Measurements from ENCODE around the gene SPTBN1.
"Not testable (repeated sequence)": the region's sequence is repeated elsewhere in the genome, so short reads cannot be mapped to it uniquely, and the experiment has no call there.

SPTBN1 gene

DNA sequence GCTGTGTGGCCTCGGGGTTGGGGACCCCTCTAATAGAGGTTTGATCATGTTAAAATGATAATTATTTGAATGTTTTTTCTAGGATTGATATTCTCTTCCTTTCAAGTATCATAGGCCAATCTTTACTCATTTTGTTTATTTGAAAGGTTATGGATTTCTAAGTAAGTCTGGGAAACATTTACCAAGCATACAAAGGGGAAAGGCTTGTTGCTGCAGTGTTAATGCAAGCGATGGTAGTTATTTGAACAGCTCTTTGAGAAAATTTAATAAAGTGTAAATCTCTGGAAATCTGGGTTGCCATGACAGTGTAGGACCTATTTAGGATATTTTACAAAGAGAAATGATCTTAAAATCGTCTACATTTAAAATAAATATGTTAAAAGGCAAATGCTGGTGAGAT, 56.1 kb downstream of the SPTBN1 start:
- Histone ChIP-seq H3K27ac (ENCODE audit: low read depth in 2 of 2, low read length in 2 of 2) (no peak overlapping the region), H3K9me3 (ENCODE audit: control insufficient read depth in 2 of 2, low read length in 2 of 2) (no peaks in the 10 kb centered on the region)

DNA sequence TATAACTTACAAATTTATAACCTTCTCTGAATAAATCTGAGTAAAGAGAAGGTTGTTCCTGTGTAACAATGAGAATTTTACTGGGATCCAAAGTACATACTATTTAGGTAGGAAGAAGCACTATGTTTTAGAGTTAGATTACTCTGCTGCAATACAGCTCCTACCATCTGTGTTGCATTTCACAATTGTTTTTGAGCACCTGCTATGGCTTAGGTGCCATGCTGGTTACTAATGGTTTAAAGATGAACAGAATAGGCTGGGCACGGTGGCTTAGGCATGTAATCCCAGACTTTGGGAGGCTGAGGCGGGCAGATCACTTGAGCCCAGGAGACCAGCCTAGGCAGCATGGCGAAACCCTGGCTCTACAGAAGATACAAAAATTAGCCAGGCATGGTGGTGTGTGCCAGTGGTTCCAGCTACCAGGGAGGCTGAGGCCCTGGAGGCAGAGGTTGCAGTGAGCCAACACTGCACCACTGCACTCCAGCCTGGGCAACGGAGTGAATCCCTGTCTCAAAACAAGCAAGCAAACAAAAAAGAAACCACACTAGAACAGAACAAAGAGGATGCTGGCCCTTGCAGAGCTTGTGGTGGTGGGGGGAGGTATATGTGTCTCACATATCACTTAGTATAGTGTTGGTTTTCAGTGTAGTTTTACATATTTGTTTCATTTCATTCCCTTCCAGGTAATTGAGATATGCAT, 56.7 kb downstream of the SPTBN1 start:
- H3K4me1 ChIP-seq (ENCODE audit: control insufficient read depth in 2 of 2, insufficient read depth in 2 of 2, low read length in 2 of 2), result no peaks in the 10 kb centered on the region
- H3K27ac ChIP-seq (ENCODE audit: low read depth in 2 of 2, low read length in 2 of 2), result no peak overlapping the region
- no peak overlapping the region for H3K9ac ChIP-seq (ENCODE audit: low read depth in 1 of 2, low read length in 2 of 2)
- no peaks in the 10 kb centered on the region for H3K9me3 ChIP-seq (ENCODE audit: control insufficient read depth in 2 of 2, low read length in 2 of 2)
- no peaks in the 10 kb centered on the region for H3K36me3 ChIP-seq (ENCODE audit: control insufficient read depth in 2 of 2, insufficient read depth in 2 of 2, low read length in 2 of 2)
- H3K4me3 ChIP-seq (ENCODE audit: low read length in 2 of 2), result no peak overlapping the region
- no peaks in the 10 kb centered on the region for H3K27me3 ChIP-seq (ENCODE audit: control insufficient read depth in 2 of 2, insufficient read depth in 2 of 2, low read length in 2 of 2)

More for the DNA sequence above, 56.1 kb downstream of the SPTBN1 start:
- Histone ChIP-seq H3K9ac (ENCODE audit: low read depth in 1 of 2, low read length in 2 of 2) (no peak overlapping the region), H3K27me3 (ENCODE audit: control insufficient read depth in 2 of 2, insufficient read depth in 2 of 2, low read length in 2 of 2) (no peaks in the 10 kb centered on the region), H3K36me3 (ENCODE audit: control insufficient read depth in 2 of 2, insufficient read depth in 2 of 2, low read length in 2 of 2) (no peaks in the 10 kb centered on the region), H3K4me3 (ENCODE audit: low read length in 2 of 2) (no peak overlapping the region), H3K4me1 (ENCODE audit: control insufficient read depth in 2 of 2, insufficient read depth in 2 of 2, low read length in 2 of 2) (no peaks in the 10 kb centered on the region)

DNA sequence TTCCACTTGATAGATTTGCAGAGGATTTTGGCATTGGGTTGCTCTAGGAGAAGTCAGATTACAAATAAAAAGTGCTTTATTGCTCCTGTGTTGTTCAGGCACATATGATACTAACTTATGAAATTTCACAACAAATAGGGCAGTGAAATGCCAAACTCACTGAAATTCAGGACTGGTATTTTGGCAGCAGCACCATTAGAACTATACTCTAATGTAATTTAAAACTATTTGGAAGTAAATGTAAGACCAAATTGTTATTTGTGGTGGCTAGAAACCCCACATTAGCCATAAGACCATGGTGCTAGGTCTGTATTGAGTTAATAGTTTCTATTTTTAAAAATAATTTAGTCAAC, 57.2 kb downstream of the SPTBN1 start:
- Histone ChIP-seq H3K9ac (ENCODE audit: low read depth in 1 of 2, low read length in 2 of 2) (no peak overlapping the region), H3K36me3 (ENCODE audit: control insufficient read depth in 2 of 2, insufficient read depth in 2 of 2, low read length in 2 of 2) (no peaks in the 10 kb centered on the region), H3K4me3 (ENCODE audit: low read length in 2 of 2) (no peak overlapping the region), H3K4me1 (ENCODE audit: control insufficient read depth in 2 of 2, insufficient read depth in 2 of 2, low read length in 2 of 2) (no peaks in the 10 kb centered on the region), H3K27me3 (ENCODE audit: control insufficient read depth in 2 of 2, insufficient read depth in 2 of 2, low read length in 2 of 2) (no peaks in the 10 kb centered on the region), H3K27ac (ENCODE audit: low read depth in 2 of 2, low read length in 2 of 2) (no peak overlapping the region), H3K9me3 (ENCODE audit: control insufficient read depth in 2 of 2, low read length in 2 of 2) (no peaks in the 10 kb centered on the region)

DNA sequence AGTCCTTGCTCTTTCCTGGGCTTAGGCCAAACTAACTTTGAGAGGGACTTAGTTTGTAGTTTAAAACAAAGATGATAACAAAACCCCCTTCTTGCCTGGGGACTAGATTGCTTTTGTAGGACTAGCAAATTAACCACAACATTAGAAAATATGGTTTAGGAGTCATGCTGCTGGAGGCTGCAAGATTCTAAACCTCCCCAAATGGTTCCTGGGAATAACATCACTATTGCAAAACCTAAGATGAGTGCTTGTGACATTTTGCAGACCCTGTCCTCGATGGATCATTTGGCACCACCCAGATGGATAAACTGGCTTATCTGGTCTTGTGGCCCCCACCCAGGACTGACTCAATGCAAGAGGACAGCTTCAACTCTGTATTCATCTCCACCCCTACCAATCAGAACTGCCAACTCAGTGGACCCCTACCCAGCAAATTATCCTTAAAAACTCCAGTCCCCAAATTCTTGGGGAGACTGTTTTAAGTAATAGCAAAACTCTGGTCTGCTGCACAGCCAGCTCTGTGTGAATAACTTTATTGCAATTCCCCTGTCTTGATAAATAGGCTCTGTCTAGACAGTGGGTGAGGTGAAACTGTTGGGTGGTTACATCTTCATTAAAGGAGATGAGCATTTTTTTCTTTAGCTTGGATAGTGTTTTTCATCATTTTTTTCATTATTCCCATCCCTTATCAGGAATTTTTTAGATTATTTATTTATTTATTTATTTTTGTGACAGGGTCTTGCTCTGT, 58.9 kb downstream of the SPTBN1 start:
- H3K27ac ChIP-seq (ENCODE audit: low read depth in 2 of 2, low read length in 2 of 2), result no peak overlapping the region
- no peaks in the 10 kb centered on the region for H3K9me3 ChIP-seq (ENCODE audit: control insufficient read depth in 2 of 2, low read length in 2 of 2)
- no peak overlapping the region for H3K9ac ChIP-seq (ENCODE audit: low read depth in 1 of 2, low read length in 2 of 2)
- H3K27me3 ChIP-seq (ENCODE audit: control insufficient read depth in 2 of 2, insufficient read depth in 2 of 2, low read length in 2 of 2), result no peaks in the 10 kb centered on the region
- no peaks in the 10 kb centered on the region for H3K36me3 ChIP-seq (ENCODE audit: control insufficient read depth in 2 of 2, insufficient read depth in 2 of 2, low read length in 2 of 2)
- no peak overlapping the region for H3K4me3 ChIP-seq (ENCODE audit: low read length in 2 of 2)
- H3K4me1 ChIP-seq (ENCODE audit: control insufficient read depth in 2 of 2, insufficient read depth in 2 of 2, low read length in 2 of 2), result no peaks in the 10 kb centered on the region

DNA sequence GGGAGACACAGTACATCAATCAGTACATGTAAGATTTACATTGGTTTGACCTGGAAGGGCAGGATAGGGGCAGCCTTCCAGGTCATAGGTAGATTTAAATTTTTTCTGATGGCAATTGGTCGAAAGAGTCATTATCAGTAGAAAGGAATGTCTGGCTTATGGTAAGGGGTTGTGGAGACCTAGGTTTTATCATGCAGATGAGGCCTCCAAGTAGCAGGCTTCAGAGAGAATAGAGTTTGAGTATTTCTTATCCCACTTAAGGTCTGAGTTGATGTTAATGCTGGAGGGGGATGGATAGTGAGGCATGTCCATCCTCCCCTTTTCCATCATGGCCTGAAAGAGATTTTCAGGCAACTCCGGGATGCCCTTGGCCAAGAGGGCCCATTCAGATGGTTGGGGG, 60.7 kb downstream of the SPTBN1 start:
- H3K9ac ChIP-seq (ENCODE audit: low read depth in 1 of 2, low read length in 2 of 2), result no peak overlapping the region
- no peak overlapping the region for H3K4me3 ChIP-seq (ENCODE audit: low read length in 2 of 2)
- H3K27ac ChIP-seq (ENCODE audit: low read depth in 2 of 2, low read length in 2 of 2), result no peak overlapping the region
- no peaks in the 10 kb centered on the region for H3K9me3 ChIP-seq (ENCODE audit: control insufficient read depth in 2 of 2, low read length in 2 of 2)
- H3K27me3 ChIP-seq (ENCODE audit: control insufficient read depth in 2 of 2, insufficient read depth in 2 of 2, low read length in 2 of 2), result no peaks in the 10 kb centered on the region
- H3K36me3 ChIP-seq (ENCODE audit: control insufficient read depth in 2 of 2, insufficient read depth in 2 of 2, low read length in 2 of 2), result no peaks in the 10 kb centered on the region
- H3K4me1 ChIP-seq (ENCODE audit: control insufficient read depth in 2 of 2, insufficient read depth in 2 of 2, low read length in 2 of 2), result no peaks in the 10 kb centered on the region

DNA sequence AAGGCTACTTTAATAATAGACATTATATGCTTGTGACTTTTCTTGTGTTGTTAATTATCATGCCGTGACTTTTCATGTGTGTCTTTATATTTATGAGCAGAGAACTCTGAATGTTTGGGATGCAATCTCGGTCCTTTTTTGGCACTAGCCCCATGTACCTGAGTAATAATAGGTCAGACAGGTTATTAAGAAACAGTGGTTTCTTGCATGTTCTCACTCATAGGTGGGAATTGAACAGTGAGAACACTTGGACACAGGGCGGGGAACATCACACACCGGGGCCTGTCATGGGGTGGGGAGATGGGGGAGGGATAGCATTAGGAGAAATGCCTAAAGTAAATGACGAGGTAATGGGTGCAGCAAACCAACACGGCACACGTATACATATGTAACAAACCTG, 61.9 kb downstream of the SPTBN1 start:
- not testable (repeated sequence) for H3K27ac ChIP-seq (ENCODE audit: low read depth in 2 of 2, low read length in 2 of 2)

DNA sequence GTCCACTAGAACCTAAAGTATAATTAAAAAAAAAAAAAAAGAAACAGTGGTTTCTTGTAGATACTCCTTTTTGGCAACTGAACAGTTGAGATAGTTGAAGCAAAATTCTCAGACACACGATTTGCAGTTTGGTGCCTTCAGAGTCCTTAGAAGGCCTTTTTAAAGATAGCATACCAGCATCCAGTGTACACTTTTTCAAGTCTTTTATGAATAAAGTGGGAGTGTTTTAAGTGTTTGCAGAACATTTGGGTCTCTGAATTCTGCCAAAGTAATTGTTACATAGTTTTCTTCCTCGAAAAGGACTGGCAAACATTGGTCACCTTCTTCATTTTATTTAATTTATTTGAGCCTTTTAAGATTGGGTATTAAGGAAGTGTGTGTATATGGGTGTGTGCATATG, 62.3 kb downstream of the SPTBN1 start:
- Histone ChIP-seq H3K27me3 (ENCODE audit: control insufficient read depth in 2 of 2, insufficient read depth in 2 of 2, low read length in 2 of 2) (no peaks in the 10 kb centered on the region), H3K4me3 (ENCODE audit: low read length in 2 of 2) (no peak overlapping the region), H3K36me3 (ENCODE audit: control insufficient read depth in 2 of 2, insufficient read depth in 2 of 2, low read length in 2 of 2) (no peaks in the 10 kb centered on the region), H3K4me1 (ENCODE audit: control insufficient read depth in 2 of 2, insufficient read depth in 2 of 2, low read length in 2 of 2) (peaks cover 2 to 4% of the 10 kb centered on the region in 2 donors), H3K27ac (ENCODE audit: low read depth in 2 of 2, low read length in 2 of 2) (no peak overlapping the region), H3K9ac (ENCODE audit: low read depth in 1 of 2, low read length in 2 of 2) (no peak overlapping the region), H3K9me3 (ENCODE audit: control insufficient read depth in 2 of 2, low read length in 2 of 2) (no peaks in the 10 kb centered on the region)

More for the DNA sequence above, 61.9 kb downstream of the SPTBN1 start:
- not testable (repeated sequence) for H3K4me1 ChIP-seq (ENCODE audit: control insufficient read depth in 2 of 2, insufficient read depth in 2 of 2, low read length in 2 of 2); H3K27me3 ChIP-seq (ENCODE audit: control insufficient read depth in 2 of 2, insufficient read depth in 2 of 2, low read length in 2 of 2); H3K9me3 ChIP-seq (ENCODE audit: control insufficient read depth in 2 of 2, low read length in 2 of 2); H3K9ac ChIP-seq (ENCODE audit: low read depth in 1 of 2, low read length in 2 of 2); H3K36me3 ChIP-seq (ENCODE audit: control insufficient read depth in 2 of 2, insufficient read depth in 2 of 2, low read length in 2 of 2); H3K4me3 ChIP-seq (ENCODE audit: low read length in 2 of 2)

DNA sequence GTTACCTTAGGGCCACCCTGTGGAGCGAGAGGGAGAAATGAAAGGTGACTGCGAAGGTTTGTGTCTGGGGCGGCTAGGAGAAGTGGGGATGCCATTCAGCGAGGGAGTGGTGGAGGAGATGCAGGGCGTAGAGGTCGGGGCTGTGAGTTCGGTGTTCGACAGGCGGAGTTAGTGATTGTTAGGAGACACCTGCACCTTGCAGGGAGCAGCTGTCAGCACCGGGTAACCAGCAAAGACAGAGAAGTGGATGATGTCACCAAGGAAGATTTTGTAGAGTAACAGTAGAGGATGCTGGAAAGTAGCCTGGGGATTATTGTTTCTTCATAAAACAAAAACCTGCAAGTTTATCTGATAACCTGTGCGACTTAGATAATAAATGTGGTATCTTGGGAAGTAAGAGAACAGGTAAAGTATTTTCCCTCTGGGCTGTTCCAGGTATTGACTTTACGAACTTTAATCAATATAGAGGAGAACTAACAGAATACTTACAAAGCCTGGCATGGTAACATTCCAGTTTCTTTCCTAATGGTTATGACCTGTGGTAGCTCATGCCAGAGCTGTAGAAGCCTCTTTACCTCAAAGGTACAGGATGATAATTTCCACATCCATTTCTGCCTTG, 63.8 kb downstream of the SPTBN1 start:
- H3K9me3 ChIP-seq (ENCODE audit: control insufficient read depth in 2 of 2, low read length in 2 of 2), result no peaks in the 10 kb centered on the region
- H3K27me3 ChIP-seq (ENCODE audit: control insufficient read depth in 2 of 2, insufficient read depth in 2 of 2, low read length in 2 of 2), result no peaks in the 10 kb centered on the region
- no peak overlapping the region for H3K9ac ChIP-seq (ENCODE audit: low read depth in 1 of 2, low read length in 2 of 2)
- no peak overlapping the region for H3K4me3 ChIP-seq (ENCODE audit: low read length in 2 of 2)
- H3K4me1 ChIP-seq (ENCODE audit: control insufficient read depth in 2 of 2, insufficient read depth in 2 of 2, low read length in 2 of 2), result peaks cover 2 to 5% of the 10 kb centered on the region in 2 donors
- no peaks in the 10 kb centered on the region for H3K36me3 ChIP-seq (ENCODE audit: control insufficient read depth in 2 of 2, insufficient read depth in 2 of 2, low read length in 2 of 2)
- no peak overlapping the region for H3K27ac ChIP-seq (ENCODE audit: low read depth in 2 of 2, low read length in 2 of 2)

DNA sequence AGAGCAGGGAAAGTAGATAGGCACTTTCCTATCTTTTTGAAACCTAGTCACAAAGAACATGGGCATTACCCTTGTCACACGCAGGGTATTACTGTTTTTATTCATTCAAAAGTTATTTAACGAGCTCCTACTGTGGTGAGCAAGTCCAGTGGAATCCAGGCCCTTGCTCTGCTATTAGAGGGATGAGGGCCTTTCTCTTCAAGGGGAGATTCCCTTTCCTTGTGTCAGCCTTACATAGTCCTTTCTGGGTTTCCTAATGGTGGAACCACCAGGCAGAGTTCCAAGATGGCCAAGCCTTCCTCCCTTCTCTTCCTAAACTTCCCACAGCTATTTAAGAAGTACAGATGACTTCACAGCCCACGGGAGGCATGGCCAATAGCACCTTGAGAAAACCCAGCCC, 64.6 kb downstream of the SPTBN1 start:
- H3K9ac ChIP-seq (ENCODE audit: low read depth in 1 of 2, low read length in 2 of 2), result no peak overlapping the region
- no peaks in the 10 kb centered on the region for H3K36me3 ChIP-seq (ENCODE audit: control insufficient read depth in 2 of 2, insufficient read depth in 2 of 2, low read length in 2 of 2)
- no peaks in the 10 kb centered on the region for H3K27me3 ChIP-seq (ENCODE audit: control insufficient read depth in 2 of 2, insufficient read depth in 2 of 2, low read length in 2 of 2)
- H3K4me1 ChIP-seq (ENCODE audit: control insufficient read depth in 2 of 2, insufficient read depth in 2 of 2, low read length in 2 of 2), result peaks cover 2 to 5% of the 10 kb centered on the region in 2 donors
- no peak overlapping the region for H3K4me3 ChIP-seq (ENCODE audit: low read length in 2 of 2)
- H3K9me3 ChIP-seq (ENCODE audit: control insufficient read depth in 2 of 2, low read length in 2 of 2), result no peaks in the 10 kb centered on the region
- H3K27ac ChIP-seq (ENCODE audit: low read depth in 2 of 2, low read length in 2 of 2), result no peak overlapping the region

DNA sequence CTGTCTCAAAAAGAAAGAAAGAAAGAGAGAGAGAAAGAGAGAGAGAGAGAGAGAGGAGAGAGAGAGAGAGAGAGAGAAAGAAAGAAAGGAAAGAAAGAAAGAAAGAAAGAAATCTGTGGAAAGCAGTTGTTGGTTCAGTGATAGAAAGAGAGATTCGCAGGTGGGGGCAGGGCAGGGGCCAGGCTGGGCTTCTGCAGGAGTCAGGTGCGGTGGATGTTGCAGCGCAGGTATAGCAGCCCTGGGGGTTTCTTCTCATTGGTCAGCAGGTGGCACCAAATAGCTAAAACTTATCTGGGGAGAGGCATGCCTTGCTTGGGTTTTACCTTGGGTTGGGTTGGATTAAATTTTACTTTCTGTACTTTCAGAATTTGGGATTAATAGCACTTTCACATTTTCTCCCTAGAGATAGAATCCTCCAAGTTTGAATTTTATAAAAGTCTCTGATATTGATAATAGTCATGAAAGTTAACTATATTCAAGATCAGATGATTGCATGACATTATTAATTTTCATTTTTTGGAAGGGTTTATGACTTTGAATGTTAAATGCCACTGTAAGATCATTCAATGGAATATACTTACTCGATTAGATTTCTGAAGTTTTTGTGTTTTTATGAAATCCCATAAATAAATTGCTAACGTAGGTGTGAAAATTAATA, 66.6 kb downstream of the SPTBN1 start:
- no peaks in the 10 kb centered on the region for H3K27me3 ChIP-seq (ENCODE audit: control insufficient read depth in 2 of 2, insufficient read depth in 2 of 2, low read length in 2 of 2)
- H3K36me3 ChIP-seq (ENCODE audit: control insufficient read depth in 2 of 2, insufficient read depth in 2 of 2, low read length in 2 of 2), result peaks cover 0 to 3% of the 10 kb centered on the region in 2 donors
- H3K4me3 ChIP-seq (ENCODE audit: low read length in 2 of 2), result no peak overlapping the region
- no peak overlapping the region for H3K9ac ChIP-seq (ENCODE audit: low read depth in 1 of 2, low read length in 2 of 2)
- H3K9me3 ChIP-seq (ENCODE audit: control insufficient read depth in 2 of 2, low read length in 2 of 2), result no peaks in the 10 kb centered on the region
- peaks cover 2 to 5% of the 10 kb centered on the region in 2 donors for H3K4me1 ChIP-seq (ENCODE audit: control insufficient read depth in 2 of 2, insufficient read depth in 2 of 2, low read length in 2 of 2)
- H3K27ac ChIP-seq (ENCODE audit: low read depth in 2 of 2, low read length in 2 of 2), result no peak overlapping the region

All from mucosa of rectum (tissue), 2 donors.